Esophagus muscularis mucosa (tissue), 4 donors: ENCODE results near the gene USH1G. TPM values are rescaled to one million over a fixed set of nuclear protein-coding genes. Genes with fewer than 3 reads are reported as not detected.
"Not testable (repeated sequence)": the region's sequence is repeated elsewhere in the genome, so short reads cannot be mapped to it uniquely, and the experiment has no call there.

Source experiments
- DNase-seq: peaks from one replicate; pipeline ENCODE4 v3.0.0-alpha.2; 2017; ENCODE audit errors: extremely low spot score
- H3K27ac ChIP-seq, 4 donors: fragments of 200-600 bp; sonication (generic); replicated peaks in 1 of 4; 1 replicate in 3 of 4; 2 replicates in 1 of 4; pipeline ENCODE4 v1.5.1; 2016 to 2019; ENCODE audit warnings: mild to moderate bottlenecking in 1 of 4
- H3K27me3 ChIP-seq, 4 donors: fragments of 200-600 bp; sonication (generic); one replicate each; pipeline versions ENCODE4 v1.5.1 to v1.6.0; 2016 to 2019
- H3K36me3 ChIP-seq, 4 donors: fragments of 200-600 bp; sonication (generic); one replicate each; pipeline ENCODE4 v1.5.1; 2016 to 2019
- H3K4me1 ChIP-seq, 4 donors: fragments of 200-600 bp; sonication (generic); one replicate each; pipeline ENCODE4 v1.5.1; 2016 to 2019
- H3K4me3 ChIP-seq, 4 donors: fragments of 200-600 bp; sonication (generic); 1 replicate in 2 of 4; 2 replicates in 2 of 4; pipeline ENCODE4 v1.5.1; 2016 to 2019; ENCODE audit warnings: mild to moderate bottlenecking in 4 of 4, moderate library complexity in 1 of 4
- H3K9me3 ChIP-seq, 4 donors: fragments of 200-600 bp; sonication (generic); 1 replicate in 3 of 4; 2 replicates in 1 of 4; pipeline ENCODE4 v1.5.1; 2016 to 2019
- CTCF ChIP-seq, 3 experiments: fragments of 200-600 bp in 2 of 3; fragments of 450-650 bp in 1 of 3; sonication (generic) in 2 of 3; IDR thresholded peaks; one replicate each; pipeline ENCODE4 v1.5.1; 2017 to 2019; ENCODE audit warnings: antibody characterized with exemption in 3 of 3, mild to moderate bottlenecking in 2 of 3, moderate library complexity in 1 of 3
- EP300 ChIP-seq: sonication (generic); formaldehyde crosslinking; IDR thresholded peaks from one replicate; pipeline ENCODE4 v1.6.1; 2017; ENCODE audit warnings: antibody characterized with exemption
- POLR2A ChIP-seq: fragments of 450-650 bp; IDR thresholded peaks from one replicate; pipeline ENCODE4 v1.6.1; 2017; ENCODE audit warnings: antibody characterized with exemption, moderate library complexity, mild to moderate bottlenecking, low read depth
- POLR2AphosphoS5 ChIP-seq, 2 donors: sonication (generic); formaldehyde crosslinking; IDR thresholded peaks; one replicate each; pipeline ENCODE4 v1.6.1; 2017; ENCODE audit warnings: antibody characterized with exemption in 2 of 2
- WGBS: methylation state at CpG from one replicate; pipeline ENCODE4 v1.1.5; 2018; 5-methylcytosine and 5-hydroxymethylcytosine counted together
- intact Hi-C: fragments of 100-400 bp; cut with DNase I; formaldehyde crosslinking; loops from one replicate; pipeline ENCODE4 v1.15.1; 2023
- total RNA-seq, 4 donors: library from RNA; depleted of rRNA; stranded (reverse); fragments of >200 nt; gene quantifications; one replicate each; pipeline versions ENCODE4 v1.1.0 to v1.2.1, GENCODE V29; 2016

USH1G gene
- total RNA-seq, 4 donors from 2014 or later, result 0.39 TPM; not detected in 3

- Histone ChIP-seq H3K36me3 (no peaks in the 10 kb centered on the region), H3K27me3 (no peaks in the 10 kb centered on the region), H3K9me3 (no peaks in the 10 kb centered on the region), H3K4me1 (peaks cover 16 to 27% (median 18%) of the 10 kb centered on the region in 4 donors), H3K4me3 (no peak overlapping the region), H3K27ac (no peak overlapping the region)
- 82% methylated on average over 3 of the region's 3 CpGs for WGBS
- no peak for DNase-seq
- TF ChIP-seq POLR2A, result no peak
- TF ChIP-seq EP300, result no peak
- no peak for TF ChIP-seq POLR2AphosphoS5 (IDR thresholded peaks at IDR 0.05)
- no peak for TF ChIP-seq CTCF (IDR thresholded peaks at IDR 0.05)
- intact Hi-C loops, result loop anchor here (10.0 kb wide), 1 partner anchor 416 kb away; no protein-coding TSS in a partner anchor
Observed at GRCh38 chr17:74870512-74870911, 52.5 kb downstream of the USH1G start.

GRCh38 chr17:74870028-74870427, 53.0 kb downstream of the USH1G start:
- not testable (repeated sequence) for H3K4me3 ChIP-seq, H3K9me3 ChIP-seq, H3K27me3 ChIP-seq, H3K27ac ChIP-seq, DNase-seq, H3K36me3 ChIP-seq
- WGBS, result 97% methylated on average over 5 of the region's 9 CpGs
- intact Hi-C loops, result loop anchor here (10.0 kb wide), 1 partner anchor 415 kb away; no protein-coding TSS in a partner anchor
- peaks cover 16 to 27% (median 18%) of the 10 kb centered on the region in 4 donors for H3K4me1 ChIP-seq

GRCh38 chr17:74868908-74869255, 54.2 kb downstream of the USH1G start:
- H3K27ac ChIP-seq, result no peak overlapping the region
- H3K27me3 ChIP-seq, result peaks cover 0 to 4% (median 0%) of the 10 kb centered on the region in 4 donors
- intact Hi-C loops, result no loop called here
- peaks cover 12 to 29% (median 19%) of the 10 kb centered on the region in 4 donors for H3K4me1 ChIP-seq
- WGBS, result 93% methylated on average over 5 of the region's 6 CpGs
- no peaks in the 10 kb centered on the region for H3K9me3 ChIP-seq
- no peak overlapping the region for H3K4me3 ChIP-seq
- DNase-seq, result no peak
- TF ChIP-seq POLR2A, result no peak
- TF ChIP-seq EP300, result no peak
- TF ChIP-seq POLR2AphosphoS5 (IDR thresholded peaks at IDR 0.05), result no peak
- no peak for TF ChIP-seq CTCF (IDR thresholded peaks at IDR 0.05)
- no peaks in the 10 kb centered on the region for H3K36me3 ChIP-seq

GRCh38 chr17:74868251-74868907, 54.7 kb downstream of the USH1G start:
- 72% methylated on average over 12 of the region's 12 CpGs for WGBS
- Histone ChIP-seq H3K27me3 (peaks cover 0 to 5% (median 0%) of the 10 kb centered on the region in 4 donors), H3K9me3 (no peaks in the 10 kb centered on the region), H3K36me3 (no peaks in the 10 kb centered on the region), H3K4me3 (no peak overlapping the region), H3K4me1 (peaks cover 10 to 26% (median 16%) of the 10 kb centered on the region in 4 donors), H3K27ac (no peak overlapping the region)
- no peak for DNase-seq
- intact Hi-C loops, result no loop called here
- TF ChIP-seq POLR2A (no peak), EP300 (no peak), CTCF (IDR thresholded peaks at IDR 0.05) (no peak), POLR2AphosphoS5 (IDR thresholded peaks at IDR 0.05) (no peak)

GRCh38 chr17:74866198-74866835, 56.7 kb downstream of the USH1G start:
- TF ChIP-seq EP300 (no peak), CTCF (IDR thresholded peaks at IDR 0.05) (no peak), POLR2A (no peak), POLR2AphosphoS5 (IDR thresholded peaks at IDR 0.05) (no peak)
- DNase-seq, result no peak
- Histone ChIP-seq H3K4me1 (peaks cover 9 to 23% (median 13%) of the 10 kb centered on the region in 4 donors), H3K27ac (no peak overlapping the region), H3K27me3 (peaks cover 0 to 24% (median 5%) of the 10 kb centered on the region in 4 donors), H3K4me3 (no peak overlapping the region), H3K36me3 (no peaks in the 10 kb centered on the region), H3K9me3 (no peaks in the 10 kb centered on the region)
- intact Hi-C loops, result no loop called here
- WGBS, result 89% methylated on average over 11 of the region's 19 CpGs

Other genes with a start within 250 kb of the USH1G start
- under 1 TPM in 3 of 4 donors, not detected in 1; 0.26 to 0.99 (median 0.42) TPM for gene CD300LF, start 210.3 kb downstream of the USH1G start, total RNA-seq
- 1 to 10 TPM; 1.4 to 3.3 (median 2.5) TPM for gene RAB37, start 186.0 kb downstream of the USH1G start, total RNA-seq
- gene NHERF1, start 174.6 kb downstream of the USH1G start, total RNA-seq, result 10 to 100 TPM in 2 of 4 donors, 1 to 10 TPM in 2; 8.9 to 12.1 (median 11.0) TPM
- 10 to 100 TPM; 10.4 to 22.4 (median 17.7) TPM for gene NAT9, start 146.9 kb downstream of the USH1G start, total RNA-seq
- gene GRIN2C, start 63.4 kb downstream of the USH1G start, total RNA-seq, result 1 to 10 TPM in 1 of 4 donors, under 1 TPM in 3; 0.17 to 2.5 (median 0.50) TPM
- gene FDXR, start 50.3 kb downstream of the USH1G start, total RNA-seq, result 10 to 100 TPM in 1 of 4 donors, 1 to 10 TPM in 3; 4.9 to 10.6 (median 7.0) TPM
- under 1 TPM in 1 of 4 donors, not detected in 3; 0.33 TPM for gene FADS6, start 29.6 kb downstream of the USH1G start, total RNA-seq
- not detected for gene OTOP2, start 1.0 kb upstream of the USH1G start, total RNA-seq
- gene OTOP3, start 12.6 kb upstream of the USH1G start, total RNA-seq, result not detected
- 10 to 100 TPM in 2 of 4 donors, 1 to 10 TPM in 2; 4.5 to 17.1 (median 10.9) TPM for gene HID1, start 49.5 kb upstream of the USH1G start, total RNA-seq
- gene CDR2L, start 64.4 kb upstream of the USH1G start, total RNA-seq, result 10 to 100 TPM; 14.6 to 36.7 (median 24.3) TPM
- gene MRPL58, start 89.4 kb upstream of the USH1G start, total RNA-seq, result 10 to 100 TPM; 34.9 to 47.8 (median 40.2) TPM
- gene ATP5PD, start 123.7 kb upstream of the USH1G start, total RNA-seq, result 100 to 1,000 TPM; 202 to 388 (median 256) TPM
- gene KCTD2, start 124.0 kb upstream of the USH1G start, total RNA-seq, result 10 to 100 TPM; 20.3 to 37.7 (median 29.9) TPM
- gene SLC16A5, start 164.7 kb upstream of the USH1G start, total RNA-seq, result 1 to 10 TPM; 3.8 to 9.7 (median 7.6) TPM
- gene ARMC7, start 186.7 kb upstream of the USH1G start, total RNA-seq, result 10 to 100 TPM in 1 of 4 donors, 1 to 10 TPM in 3; 3.5 to 10.3 (median 6.7) TPM
- gene NT5C, start 208.5 kb upstream of the USH1G start, total RNA-seq, result 10 to 100 TPM; 70.6 to 98.7 (median 75.1) TPM
- 10 to 100 TPM in 3 of 4 donors, 1 to 10 TPM in 1; 5.4 to 24.2 (median 18.4) TPM for gene JPT1, start 231.3 kb upstream of the USH1G start, total RNA-seq